22Rv1 (cell line): ENCODE results near the gene KCNT1.

ENCODE experiments used
- ZFX ChIP-seq: fragments of 450-650 bp; IDR thresholded peaks from 2 replicates; pipeline ENCODE4 v1.6.1; 2017; ENCODE audit warnings: antibody characterized with exemption, borderline replicate concordance
- TF ChIP-seq, protein P1 (sequence below): fragments of 450-650 bp; IDR thresholded peaks from 2 replicates; pipeline ENCODE4 v1.5.1; 2017; ENCODE audit warnings: mild to moderate bottlenecking

DNA sequence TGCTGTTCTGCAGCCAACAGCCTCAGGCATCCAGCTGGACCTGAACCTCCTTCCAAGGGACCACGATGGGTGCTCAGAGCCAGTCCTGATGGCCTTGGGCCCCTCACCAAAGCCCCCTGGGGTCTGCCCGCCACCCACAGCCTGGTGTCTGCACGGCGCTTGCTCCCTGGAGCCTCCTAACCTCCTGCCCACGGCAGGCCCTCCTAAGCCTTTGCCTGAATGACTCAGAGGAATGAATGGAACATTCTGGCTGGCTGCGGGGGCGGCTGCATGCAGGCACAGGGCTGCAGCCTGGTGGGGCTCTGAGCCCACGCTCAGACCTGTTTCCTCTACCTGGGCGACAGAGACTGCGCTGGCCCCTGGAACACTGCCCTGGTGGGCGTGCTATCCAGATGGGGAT is 9.6 kb upstream of the KCNT1 start:
- TF ChIP-seq, protein P1, sequence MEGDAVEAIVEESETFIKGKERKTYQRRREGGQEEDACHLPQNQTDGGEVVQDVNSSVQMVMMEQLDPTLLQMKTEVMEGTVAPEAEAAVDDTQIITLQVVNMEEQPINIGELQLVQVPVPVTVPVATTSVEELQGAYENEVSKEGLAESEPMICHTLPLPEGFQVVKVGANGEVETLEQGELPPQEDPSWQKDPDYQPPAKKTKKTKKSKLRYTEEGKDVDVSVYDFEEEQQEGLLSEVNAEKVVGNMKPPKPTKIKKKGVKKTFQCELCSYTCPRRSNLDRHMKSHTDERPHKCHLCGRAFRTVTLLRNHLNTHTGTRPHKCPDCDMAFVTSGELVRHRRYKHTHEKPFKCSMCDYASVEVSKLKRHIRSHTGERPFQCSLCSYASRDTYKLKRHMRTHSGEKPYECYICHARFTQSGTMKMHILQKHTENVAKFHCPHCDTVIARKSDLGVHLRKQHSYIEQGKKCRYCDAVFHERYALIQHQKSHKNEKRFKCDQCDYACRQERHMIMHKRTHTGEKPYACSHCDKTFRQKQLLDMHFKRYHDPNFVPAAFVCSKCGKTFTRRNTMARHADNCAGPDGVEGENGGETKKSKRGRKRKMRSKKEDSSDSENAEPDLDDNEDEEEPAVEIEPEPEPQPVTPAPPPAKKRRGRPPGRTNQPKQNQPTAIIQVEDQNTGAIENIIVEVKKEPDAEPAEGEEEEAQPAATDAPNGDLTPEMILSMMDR, result no peak
- TF ChIP-seq ZFX, result no peak
